Stimulated activated CD4-positive, alpha-beta T cell treated with anti-CD3 and anti-CD28 coated beads, TNF-alpha, amount 100 ng/mL, for 24 hours (primary cell): Measurements from ENCODE around the gene ASCL2.

Experiments
- DNase-seq, 3 experiments: peaks; one replicate each; pipeline ENCODE4 v3.0.0-alpha.2; 2020; ENCODE audit warnings: low read depth in 3 of 3

Gene ASCL2

GRCh38 chr11:2272228-2272945 lies 2.0 kb upstream of the ASCL2 start:
- no peak for DNase-seq

- DNase-seq, result no peak
These were observed 1.2 kb upstream of the ASCL2 start for GRCh38 chr11:2271327-2272227.

- peak in 1 of 3 experiments; percentile 44 for DNase-seq
These were observed 614 bp upstream of the ASCL2 start for GRCh38 chr11:2271077-2271326.

GRCh38 chr11:2269601-2270321 lies 627 bp downstream of the ASCL2 start:
- DNase-seq, result peak in 1 of 3 experiments; percentile 34

DNA sequence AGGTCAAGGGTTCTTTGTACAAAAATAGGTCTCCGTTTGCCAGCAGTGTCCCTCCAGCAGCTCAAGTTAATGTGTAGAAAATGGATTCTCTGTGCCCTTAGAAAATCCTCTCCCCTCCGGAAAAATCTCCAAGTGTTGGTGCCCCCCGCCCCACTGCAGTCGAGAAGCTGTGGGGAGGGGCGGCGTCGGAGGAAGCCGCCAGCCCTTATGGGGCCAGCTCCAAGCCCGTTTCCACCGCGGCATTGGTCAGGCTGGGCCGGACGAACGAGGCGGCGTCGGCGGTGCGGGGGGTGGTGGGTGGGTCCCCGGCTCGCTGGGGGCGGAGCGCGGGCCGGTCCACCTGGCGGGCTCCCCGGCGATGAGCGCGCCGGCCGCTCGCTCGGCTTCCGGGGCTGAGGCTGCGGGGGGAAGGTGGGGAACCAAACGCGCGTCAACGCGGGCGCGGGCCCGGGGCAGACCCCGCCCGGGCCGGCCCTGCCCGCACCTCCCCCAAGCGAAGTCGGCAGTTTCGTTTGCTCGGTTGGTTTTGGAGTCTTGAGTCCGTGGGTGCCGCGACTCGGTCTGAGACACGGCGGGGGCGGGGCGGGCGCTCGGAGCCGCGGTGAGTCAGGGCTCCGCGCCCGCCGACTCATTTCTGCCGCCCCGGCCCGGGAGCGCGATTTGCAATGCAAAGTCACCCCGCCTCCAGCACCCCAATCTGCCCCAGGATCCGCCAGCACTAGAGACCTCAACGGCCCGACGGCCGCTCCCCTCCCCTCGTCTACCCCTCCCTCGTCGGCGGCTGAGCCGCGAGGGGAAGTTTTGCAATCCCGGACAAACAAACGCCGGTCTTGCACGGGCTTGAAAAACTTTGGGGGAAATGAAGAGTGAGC lies 1.4 kb downstream of the ASCL2 start:
- peak; percentile 68 to 85 (median 76) for DNase-seq

GRCh38 chr11:2267851-2268728 lies 2.3 kb downstream of the ASCL2 start:
- DNase-seq, result no peak

DNA sequence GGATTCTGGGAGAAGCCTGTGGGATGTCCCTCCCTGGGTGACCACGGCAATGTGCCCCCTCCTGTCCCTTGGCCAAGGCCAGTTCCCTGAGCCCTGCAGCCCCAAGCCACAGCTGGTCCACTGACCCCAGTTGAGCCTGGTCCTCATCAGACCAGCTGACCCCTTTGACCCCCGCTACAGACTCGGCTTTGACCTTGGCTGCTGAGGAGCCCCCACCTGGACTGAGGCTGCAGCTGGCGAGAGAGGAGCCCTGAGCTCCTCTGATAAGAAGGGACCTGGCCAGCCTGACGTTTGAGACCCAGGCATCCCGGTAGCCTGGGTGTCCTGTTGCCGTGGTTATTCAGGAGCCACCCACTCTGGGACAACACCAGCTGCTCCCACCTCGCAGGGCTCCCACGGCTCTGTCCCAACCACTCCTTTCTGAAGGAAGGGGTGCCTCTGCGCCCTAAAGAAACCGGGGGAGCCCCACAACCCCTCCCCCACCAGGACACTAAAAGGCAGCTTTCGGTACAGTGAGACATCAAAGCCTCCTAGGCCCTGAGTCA lies 3.0 kb downstream of the ASCL2 start:
- DNase-seq, result no peak

DNA sequence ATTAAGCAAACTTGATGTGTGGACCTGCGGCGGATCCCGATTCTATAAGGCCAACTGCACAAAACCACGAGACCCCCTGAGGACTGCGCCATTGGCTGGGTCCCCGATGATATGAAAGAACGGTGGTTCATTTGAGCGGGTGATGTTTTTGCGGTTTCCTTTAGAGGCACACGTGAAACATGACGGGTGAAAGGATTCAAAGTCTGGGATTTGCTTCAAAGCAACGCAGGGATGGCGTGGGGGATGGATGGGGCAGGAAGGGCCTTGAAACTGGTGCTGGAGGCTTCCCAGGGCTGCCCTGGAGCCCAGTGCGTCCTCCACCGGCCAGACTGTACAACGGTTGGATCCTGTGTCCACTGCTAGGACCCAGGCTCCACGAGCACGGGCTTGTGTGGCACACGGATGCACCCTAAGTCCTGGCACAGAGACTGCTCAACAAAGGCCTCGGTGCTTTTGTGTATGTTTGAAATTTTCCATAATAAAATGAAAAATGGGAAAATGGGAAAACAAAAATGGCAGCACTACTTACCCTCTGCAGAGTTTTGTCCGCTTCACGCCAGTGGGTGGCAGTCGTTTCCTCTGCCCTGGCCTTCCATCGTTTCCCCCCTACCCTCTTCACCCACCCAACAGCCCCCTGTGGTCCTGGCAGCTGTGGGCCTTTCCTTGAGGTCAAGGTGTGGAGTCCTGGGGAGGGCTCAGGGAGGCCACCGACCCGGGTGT lies 3.6 kb downstream of the ASCL2 start:
- no peak for DNase-seq

GRCh38 chr11:2265854-2266585 lies 4.4 kb downstream of the ASCL2 start:
- no peak for DNase-seq

GRCh38 chr11:2265396-2265795 lies 5.0 kb downstream of the ASCL2 start:
- no peak for DNase-seq

DNA sequence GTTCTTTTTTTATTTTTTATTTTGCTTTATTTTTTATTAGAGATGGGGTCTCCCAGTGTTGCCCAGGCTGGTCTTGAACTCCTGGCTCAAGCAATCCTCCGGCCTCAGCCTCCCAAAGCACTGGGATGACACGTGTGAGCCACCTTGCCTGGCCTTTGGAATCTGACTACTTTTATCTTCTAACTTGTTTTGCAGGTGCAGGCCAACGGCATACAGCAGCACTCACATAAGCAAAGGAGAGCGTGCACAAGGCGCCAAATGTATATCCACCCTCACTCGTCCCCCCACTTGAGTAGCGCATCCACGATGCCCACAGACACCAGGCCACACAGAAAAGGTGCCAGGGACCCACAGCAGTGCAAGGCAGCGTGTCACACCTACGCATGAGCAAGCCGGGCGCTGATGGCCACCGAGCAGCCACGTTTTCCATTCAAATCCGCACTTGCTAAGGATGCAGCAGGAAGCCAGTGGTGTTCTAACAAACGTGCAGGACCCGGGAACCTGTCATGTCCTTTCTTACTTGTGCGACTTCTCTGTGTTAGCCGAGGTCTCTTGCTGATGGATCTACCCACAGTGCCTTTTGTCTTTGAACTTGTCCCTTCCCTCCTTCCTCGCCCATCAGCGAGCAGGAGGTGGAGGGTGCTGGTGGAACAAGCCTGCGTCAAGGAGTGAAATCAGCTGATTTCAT lies 5.9 kb downstream of the ASCL2 start:
- no peak for DNase-seq

DNA sequence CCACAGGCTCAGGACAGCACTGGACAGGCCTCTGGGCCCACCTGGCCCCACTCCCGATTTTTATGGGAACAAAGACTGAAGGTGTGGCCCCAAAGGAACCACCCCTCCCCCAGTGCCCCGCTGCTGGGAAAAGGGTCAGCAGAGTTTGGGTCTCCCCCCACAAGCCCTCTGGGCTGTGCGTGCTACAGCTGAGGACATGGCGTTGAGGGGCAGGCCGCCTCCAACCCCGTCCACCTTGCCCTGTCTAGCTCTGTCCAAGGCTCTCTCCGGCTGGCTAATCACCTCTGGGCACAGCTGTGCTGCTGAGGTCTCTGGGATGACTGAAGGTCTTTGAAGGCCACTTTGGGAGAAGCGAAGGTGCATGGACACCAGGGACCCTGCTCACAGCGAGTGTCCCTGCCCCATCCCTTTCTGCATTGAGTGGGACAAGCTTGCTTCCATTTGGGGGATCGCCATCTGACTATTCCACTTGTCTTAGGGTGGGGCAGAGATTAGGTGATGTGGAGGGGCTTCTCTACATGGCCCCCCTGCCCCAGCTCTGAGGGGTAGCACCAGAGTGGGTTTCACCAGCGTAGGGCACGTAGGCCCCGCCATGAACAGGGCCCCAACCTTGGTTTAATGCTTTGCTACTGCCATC lies 6.5 kb downstream of the ASCL2 start:
- no peak for DNase-seq

GRCh38 chr11:2263071-2263565 lies 7.3 kb downstream of the ASCL2 start:
- DNase-seq, result no peak

GRCh38 chr11:2262301-2263070 lies 7.9 kb downstream of the ASCL2 start:
- DNase-seq, result no peak

DNA sequence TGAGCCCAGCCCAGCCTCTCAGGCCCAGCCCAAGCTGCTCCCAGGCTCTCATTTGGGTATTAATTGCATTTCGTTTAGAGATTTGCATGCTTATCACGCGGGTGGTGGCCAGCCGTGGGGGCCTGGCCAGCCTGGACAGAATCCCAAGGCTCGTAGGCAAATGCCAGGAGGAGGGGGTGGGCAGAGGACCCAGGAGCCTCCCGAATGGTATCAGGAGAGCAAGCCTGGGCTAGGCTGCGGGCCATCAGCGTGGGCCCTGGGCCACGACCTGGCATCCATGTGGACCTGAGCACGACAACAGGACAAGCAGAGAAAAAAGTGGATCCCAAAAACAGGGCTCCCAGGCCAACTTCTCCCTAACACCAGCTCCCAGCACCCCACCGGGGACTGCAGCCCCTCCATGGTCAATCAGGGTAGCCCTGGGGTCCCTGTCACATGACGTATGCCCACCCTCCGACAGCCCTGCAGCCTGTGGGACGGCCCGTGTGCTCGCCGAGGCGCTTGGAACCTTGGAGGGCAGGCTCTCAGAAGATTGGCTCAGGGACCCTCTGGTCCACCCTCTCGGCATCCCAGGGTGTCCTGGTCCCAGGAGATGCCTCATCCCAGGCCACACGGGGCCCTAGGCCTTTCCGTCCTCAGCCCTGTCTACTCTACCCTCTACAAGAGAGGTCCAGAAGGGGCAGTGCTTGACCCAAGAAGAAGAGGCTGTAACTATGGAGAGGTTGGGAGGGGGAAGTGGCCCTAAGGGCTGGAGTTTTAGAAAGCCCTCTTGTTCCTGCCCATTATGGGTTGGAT lies 8.8 kb downstream of the ASCL2 start:
- DNase-seq, result no peak
